Measurements from ENCODE around the gene BEND6. TPM values are rescaled to one million over a fixed set of nuclear protein-coding genes. Genes with fewer than 3 reads are reported as not detected.
A peak's percentile ranks its signal among the peaks of the same experiment; 100 is the strongest.
"Not testable (repeated sequence)": the region's sequence is repeated elsewhere in the genome, so short reads cannot be mapped to it uniquely, and the experiment has no call there.

The BEND6 gene
- polyA plus RNA-seq, 1 donor (not counting 4 experiments of a cell fraction or from before 2014, with no cell fraction given), result 1.0 TPM

- no peaks in the 10 kb centered on the region for H4K20me1 ChIP-seq (ENCODE audit: control insufficient read depth, extremely low read depth, insufficient read depth, low read length)
- H3K27me3 ChIP-seq (ENCODE audit: control insufficient read depth, extremely low read depth, insufficient read depth, low read length), result no peaks in the 10 kb centered on the region
- no peaks in the 10 kb centered on the region for H3K4me1 ChIP-seq (ENCODE audit: control insufficient read depth, extremely low read depth, insufficient read depth, low read length)
- H3K9ac ChIP-seq (ENCODE audit: control insufficient read depth, extremely low read depth, insufficient read depth, low read length), result no peak overlapping the region
- no peaks in the 10 kb centered on the region for H3K9me3 ChIP-seq (ENCODE audit: control insufficient read depth, low read depth, low read length)
- TF ChIP-seq EZH2 (IDR thresholded peaks at IDR 0.05; ENCODE audit: low read length), result no peak
- TF ChIP-seq CTCF (optimal IDR thresholded peaks at IDR 0.05 in 1 of 3, IDR thresholded peaks at IDR 0.05 in 1 of 3, conservative IDR thresholded peaks at IDR 0.05 in 1 of 3; ENCODE audit: extremely low read depth in 1 of 3, insufficient read depth in 2 of 3, low read length in 3 of 3), result no peak
- H3K36me3 ChIP-seq (ENCODE audit: control insufficient read depth in 2 of 2, extremely low read depth in 1 of 2, insufficient read depth in 2 of 2, low read length in 2 of 2), result no peaks in the 10 kb centered on the region
- H3K9me1 ChIP-seq (ENCODE audit: control insufficient read depth, extremely low read depth, insufficient read depth, low read length), result no peaks in the 10 kb centered on the region
- H3K79me2 ChIP-seq (ENCODE audit: control insufficient read depth, insufficient read depth, low read length), result no peaks in the 10 kb centered on the region
- H3K27ac ChIP-seq (ENCODE audit: control insufficient read depth, insufficient read depth, low read length), result no peak overlapping the region
- no peak overlapping the region for H2AFZ ChIP-seq (ENCODE audit: control insufficient read depth, low read length)
- no peak for FAIRE-seq
- dilution Hi-C loops (cut with MboI; ENCODE audit: extremely low pct_ligation_motif_present, low sequenced_read_pairs), result no loop called here
- no peak overlapping the region for H3K4me3 ChIP-seq (ENCODE audit: control insufficient read depth in 2 of 3, extremely low read depth in 1 of 3, insufficient read depth in 2 of 3, low read depth in 1 of 3, low read length in 3 of 3)
- H3K4me2 ChIP-seq (ENCODE audit: control insufficient read depth, extremely low read depth, insufficient read depth, low read depth, low read length), result no peak overlapping the region
- no peak for DNase-seq (ENCODE audit: low read depth, low spot score)
These were observed 80.6 kb downstream of the BEND6 start for GRCh38 chr6:57035549-57035948.

DNA sequence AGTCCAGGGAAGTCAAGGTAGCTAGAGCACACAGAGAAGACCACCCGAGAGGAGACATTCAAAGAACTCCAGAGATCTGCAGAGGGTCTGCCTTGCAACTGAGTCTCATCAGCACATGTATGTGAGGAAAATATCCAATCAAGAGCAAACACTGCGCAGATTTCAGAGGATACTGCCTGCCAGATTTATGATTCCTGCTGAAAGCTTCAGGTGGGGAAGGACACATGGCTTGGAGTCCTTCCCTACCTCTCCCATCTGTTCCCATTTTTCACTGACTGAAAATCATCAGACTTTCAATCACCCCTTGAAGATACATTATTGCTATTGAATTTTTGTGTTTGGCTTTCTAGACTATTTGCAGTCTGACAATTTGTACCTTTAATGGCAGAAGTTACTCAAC, 84.0 kb downstream of the BEND6 start:
- TF ChIP-seq EZH2 (IDR thresholded peaks at IDR 0.05; ENCODE audit: low read length), result no peak
- Histone ChIP-seq H3K36me3 (ENCODE audit: control insufficient read depth in 2 of 2, extremely low read depth in 1 of 2, insufficient read depth in 2 of 2, low read length in 2 of 2) (no peaks in the 10 kb centered on the region), H3K27me3 (ENCODE audit: control insufficient read depth, extremely low read depth, insufficient read depth, low read length) (no peaks in the 10 kb centered on the region), H3K9me1 (ENCODE audit: control insufficient read depth, extremely low read depth, insufficient read depth, low read length) (no peaks in the 10 kb centered on the region), H3K79me2 (ENCODE audit: control insufficient read depth, insufficient read depth, low read length) (no peaks in the 10 kb centered on the region), H3K27ac (ENCODE audit: control insufficient read depth, insufficient read depth, low read length) (no peak overlapping the region), H3K9ac (ENCODE audit: control insufficient read depth, extremely low read depth, insufficient read depth, low read length) (no peak overlapping the region), H4K20me1 (ENCODE audit: control insufficient read depth, extremely low read depth, insufficient read depth, low read length) (no peaks in the 10 kb centered on the region), H3K4me1 (ENCODE audit: control insufficient read depth, extremely low read depth, insufficient read depth, low read length) (no peaks in the 10 kb centered on the region), H3K4me2 (ENCODE audit: control insufficient read depth, extremely low read depth, insufficient read depth, low read depth, low read length) (no peak overlapping the region), H3K4me3 (ENCODE audit: control insufficient read depth in 2 of 3, extremely low read depth in 1 of 3, insufficient read depth in 2 of 3, low read depth in 1 of 3, low read length in 3 of 3) (no peak overlapping the region), H2AFZ (ENCODE audit: control insufficient read depth, low read length) (no peak overlapping the region), H3K9me3 (ENCODE audit: control insufficient read depth, low read depth, low read length) (no peaks in the 10 kb centered on the region)
- DNase-seq (ENCODE audit: low read depth, low spot score), result no peak
- dilution Hi-C loops (cut with MboI; ENCODE audit: extremely low pct_ligation_motif_present, low sequenced_read_pairs), result no loop called here
- no peak for FAIRE-seq

- Histone ChIP-seq H3K27ac (ENCODE audit: control insufficient read depth, insufficient read depth, low read length) (no peak overlapping the region), H3K4me3 (ENCODE audit: control insufficient read depth in 2 of 3, extremely low read depth in 1 of 3, insufficient read depth in 2 of 3, low read depth in 1 of 3, low read length in 3 of 3) (no peak overlapping the region), H3K9me1 (ENCODE audit: control insufficient read depth, extremely low read depth, insufficient read depth, low read length) (no peaks in the 10 kb centered on the region), H3K9me3 (ENCODE audit: control insufficient read depth, low read depth, low read length) (no peaks in the 10 kb centered on the region), H3K79me2 (ENCODE audit: control insufficient read depth, insufficient read depth, low read length) (no peaks in the 10 kb centered on the region), H2AFZ (ENCODE audit: control insufficient read depth, low read length) (no peak overlapping the region), H3K27me3 (ENCODE audit: control insufficient read depth, extremely low read depth, insufficient read depth, low read length) (no peaks in the 10 kb centered on the region), H3K4me2 (ENCODE audit: control insufficient read depth, extremely low read depth, insufficient read depth, low read depth, low read length) (no peak overlapping the region), H3K36me3 (ENCODE audit: control insufficient read depth in 2 of 2, extremely low read depth in 1 of 2, insufficient read depth in 2 of 2, low read length in 2 of 2) (no peaks in the 10 kb centered on the region), H3K9ac (ENCODE audit: control insufficient read depth, extremely low read depth, insufficient read depth, low read length) (no peak overlapping the region), H4K20me1 (ENCODE audit: control insufficient read depth, extremely low read depth, insufficient read depth, low read length) (no peaks in the 10 kb centered on the region), H3K4me1 (ENCODE audit: control insufficient read depth, extremely low read depth, insufficient read depth, low read length) (no peaks in the 10 kb centered on the region)
- dilution Hi-C loops (cut with MboI; ENCODE audit: extremely low pct_ligation_motif_present, low sequenced_read_pairs), result no loop called here
- no peak for DNase-seq (ENCODE audit: low read depth, low spot score)
- no peak for FAIRE-seq
- no peak for TF ChIP-seq EZH2 (IDR thresholded peaks at IDR 0.05; ENCODE audit: low read length)
- TF ChIP-seq CTCF (optimal IDR thresholded peaks at IDR 0.05 in 1 of 3, IDR thresholded peaks at IDR 0.05 in 1 of 3, conservative IDR thresholded peaks at IDR 0.05 in 1 of 3; ENCODE audit: extremely low read depth in 1 of 3, insufficient read depth in 2 of 3, low read length in 3 of 3), result peak; percentile 23 to 52 (median 38)
These were observed 85.1 kb downstream of the BEND6 start for GRCh38 chr6:57040011-57040410.

DNA sequence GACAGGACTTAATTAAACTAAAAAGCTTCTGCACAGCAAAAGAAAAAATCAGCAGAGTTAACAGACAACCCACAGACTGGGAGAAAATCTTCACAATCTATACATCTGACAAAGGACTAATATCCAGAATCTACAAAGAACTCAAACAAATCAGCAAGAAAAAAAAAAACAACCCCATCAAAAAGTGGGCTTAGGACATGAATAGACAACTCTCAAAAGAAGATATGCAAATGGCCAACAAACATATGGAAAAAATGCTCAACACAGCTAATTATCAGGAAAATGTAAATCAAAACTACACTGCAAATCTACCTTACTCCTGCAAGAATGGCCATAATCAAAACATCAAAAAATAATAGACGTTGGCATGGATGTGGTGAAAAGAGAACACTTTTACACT, 89.2 kb downstream of the BEND6 start:
- dilution Hi-C loops (cut with MboI; ENCODE audit: extremely low pct_ligation_motif_present, low sequenced_read_pairs); H2AFZ ChIP-seq (ENCODE audit: control insufficient read depth, low read length); H3K4me3 ChIP-seq (ENCODE audit: control insufficient read depth in 2 of 3, extremely low read depth in 1 of 3, insufficient read depth in 2 of 3, low read depth in 1 of 3, low read length in 3 of 3); H3K4me2 ChIP-seq (ENCODE audit: control insufficient read depth, extremely low read depth, insufficient read depth, low read depth, low read length); FAIRE-seq; H3K27me3 ChIP-seq (ENCODE audit: control insufficient read depth, extremely low read depth, insufficient read depth, low read length); DNase-seq (ENCODE audit: low read depth, low spot score); H4K20me1 ChIP-seq (ENCODE audit: control insufficient read depth, extremely low read depth, insufficient read depth, low read length); H3K9me1 ChIP-seq (ENCODE audit: control insufficient read depth, extremely low read depth, insufficient read depth, low read length); H3K9me3 ChIP-seq (ENCODE audit: control insufficient read depth, low read depth, low read length); H3K9ac ChIP-seq (ENCODE audit: control insufficient read depth, extremely low read depth, insufficient read depth, low read length); H3K27ac ChIP-seq (ENCODE audit: control insufficient read depth, insufficient read depth, low read length); H3K36me3 ChIP-seq (ENCODE audit: control insufficient read depth in 2 of 2, extremely low read depth in 1 of 2, insufficient read depth in 2 of 2, low read length in 2 of 2): not testable (repeated sequence)
- Histone ChIP-seq H3K4me1 (ENCODE audit: control insufficient read depth, extremely low read depth, insufficient read depth, low read length) (peaks cover 10% of the 10 kb centered on the region), H3K79me2 (ENCODE audit: control insufficient read depth, insufficient read depth, low read length) (peaks cover 11% of the 10 kb centered on the region)

All from keratinocyte (primary cell).